ENCODE measurements around the gene GNL2. TPM values are rescaled to one million over a fixed set of nuclear protein-coding genes. Genes with fewer than 3 reads are reported as not detected.

Gene GNL2
- total and polyA plus RNA-seq, 10 of the 15 experiments (the other 5 are each of a cell fraction or from before 2014, with no cell fraction given): 64.2 to 167 (median 88.2) TPM

- TF ChIP-seq FOXM1 (IDR thresholded peaks at IDR 0.05; ENCODE audit: low read depth, low read length): no peak
Measured at GRCh38 chr1:37553598-37553926, 42.2 kb downstream of the GNL2 start (continued).

GRCh38 chr1:37549341-37549740, 46.4 kb downstream of the GNL2 start:
- Histone ChIP-seq H2AFZ (ENCODE audit: control insufficient read depth, low read depth, low read length) (no peak overlapping the region), H3K4me2 (ENCODE audit: control insufficient read depth, insufficient read depth) (no peak overlapping the region; the same call in 1 of the 2 replicates), H3K4me3 (no peak overlapping the region), H3K27ac (ENCODE audit: control insufficient read depth, insufficient read depth) (no peak overlapping the region), H3K4me1 (ENCODE audit: control insufficient read depth, insufficient read depth, low read length) (peaks cover 3% of the 10 kb centered on the region; the same call in 1 of the 2 replicates), H4K20me1 (ENCODE audit: control insufficient read depth, insufficient read depth) (no peaks in the 10 kb centered on the region), H3K9me3 (replicated peaks; ENCODE audit: control insufficient read depth, insufficient read depth, low read length) (no peaks in the 10 kb centered on the region; the same call in 2 of the 3 replicates), H3K36me3 (ENCODE audit: control insufficient read depth in 2 of 2, insufficient read depth in 2 of 2, low read length in 1 of 2) (peaks cover 6 to 15% of the 10 kb centered on the region in 2 experiments), H3K79me2 (ENCODE audit: control insufficient read depth, insufficient read depth, low read length) (peaks cover 18% of the 10 kb centered on the region), H3K27me3 (replicated peaks in 1 of 2; ENCODE audit: control insufficient read depth in 2 of 2, insufficient read depth in 2 of 2, low read length in 1 of 2) (no peaks in the 10 kb centered on the region), H3K9ac (ENCODE audit: control insufficient read depth, insufficient read depth, low read length) (no peak overlapping the region)
- intact Hi-C loops (cut with micrococcal nuclease; ENCODE audit: unreplicated experiment) (no loop called here), in situ Hi-C loops (cut with MboI) (no loop called here)
- WGBS (ENCODE audit: insufficient coverage, insufficient replicate concordance, low lambda C conversion rate, missing lambda C conversion rate): 95% methylated on average over 6 of the region's 6 CpGs
- no peak for TF ChIP-seq RAD21 (IDR thresholded peaks at IDR 0.05; ENCODE audit: insufficient read depth, low read depth, low read length)
- no peak for TF ChIP-seq EP300 (IDR thresholded peaks at IDR 0.05; ENCODE audit: borderline replicate concordance in 1 of 2, control insufficient read depth in 1 of 2, low read depth in 2 of 2, low read length in 2 of 2)
- no peak for TF ChIP-seq SMAD5 (IDR thresholded peaks at IDR 0.05; ENCODE audit: low read depth)
- no peak for TF ChIP-seq SMARCA5 (IDR thresholded peaks at IDR 0.05)
- ChIA-PET SMC1A (ENCODE audit: uncharacterized antibody, unreplicated experiment) (interaction anchor here (0.7 to 1.1 kb wide), 2 partner anchors 132 to 135 kb away, joined by 3 to 8 read pairs; no protein-coding TSS in a partner anchor), RAD21 (ENCODE audit: unreplicated experiment) (no interaction called here), CTCF (interaction anchor here (1.5 to 1.8 kb wide), 3 partner anchors 62 to 133 kb away, joined by 4 to 6 read pairs (median 5); no protein-coding TSS in a partner anchor), POLR2A (no interaction called here)
- ATAC-seq: no peak
- no TSS peak for BruUV-seq (replicated peaks)
- DNase-seq (ENCODE audit: low read depth, low spot score): no peak
- no peak for FAIRE-seq

- TF ChIP-seq PBX3 (IDR thresholded peaks at IDR 0.05; ENCODE audit: insufficient replicate concordance, low read depth, low read length): no peak
- no peak for TF ChIP-seq IRF4 (IDR thresholded peaks at IDR 0.05; ENCODE audit: low read depth, low read length)
- no peak for TF ChIP-seq SIX5 (IDR thresholded peaks at IDR 0.05; ENCODE audit: low read depth, low read length, severe bottlenecking)
- no peak for TF ChIP-seq IKZF2 (IDR thresholded peaks at IDR 0.05)
- no peak for TF ChIP-seq ASH2L (IDR thresholded peaks at IDR 0.05; ENCODE audit: borderline replicate concordance, low read depth)
- TF ChIP-seq NFYB (IDR thresholded peaks at IDR 0.05; ENCODE audit: insufficient read depth, low read depth, low read length): no peak
- no peak for TF ChIP-seq PML (IDR thresholded peaks at IDR 0.05; ENCODE audit: low read length)
- TF ChIP-seq JUND (IDR thresholded peaks at IDR 0.05; ENCODE audit: low read depth, low read length): no peak
- TF ChIP-seq WRNIP1 (IDR thresholded peaks at IDR 0.05; ENCODE audit: borderline replicate concordance, low read depth, low read length): no peak
- no peak for TF ChIP-seq MTA3 (IDR thresholded peaks at IDR 0.05; ENCODE audit: borderline replicate concordance, low read length)
- no peak for TF ChIP-seq NR2C1 (IDR thresholded peaks at IDR 0.05)
- no peak overlapping the region for H2AFZ ChIP-seq (ENCODE audit: control insufficient read depth, low read depth, low read length)
- 96% methylated on average over 5 of the region's 5 CpGs for WGBS (ENCODE audit: insufficient coverage, insufficient replicate concordance, low lambda C conversion rate, missing lambda C conversion rate)
- no peak for FAIRE-seq
- DNase-seq (ENCODE audit: low read depth, low spot score): no peak
- intact Hi-C loops (cut with micrococcal nuclease; ENCODE audit: unreplicated experiment): no loop called here
- ChIA-PET RAD21 (ENCODE audit: unreplicated experiment) (no interaction called here), CTCF (no interaction called here), SMC1A (ENCODE audit: uncharacterized antibody, unreplicated experiment) (no interaction called here), POLR2A (interaction anchor here (0.6 to 0.7 kb wide), 4 partner anchors 9 to 854 kb away, joined by 3 to 4 read pairs (median 4); partner anchors contain the start of gene SNIP1)
- no peak for ATAC-seq
- H4K20me1 ChIP-seq (ENCODE audit: control insufficient read depth, insufficient read depth): no peaks in the 10 kb centered on the region
- no peaks in the 10 kb centered on the region; the same call in 1 of the 2 replicates for H3K79me2 ChIP-seq (ENCODE audit: control insufficient read depth, insufficient read depth, low read length)
- H3K4me1 ChIP-seq (ENCODE audit: control insufficient read depth, insufficient read depth, low read length): no peaks in the 10 kb centered on the region; the same call in 1 of the 2 replicates
- H3K4me2 ChIP-seq (ENCODE audit: control insufficient read depth, insufficient read depth): no peak overlapping the region
- no TSS peak for BruUV-seq (replicated peaks)
- H3K36me3 ChIP-seq (ENCODE audit: control insufficient read depth in 2 of 2, insufficient read depth in 2 of 2, low read length in 1 of 2): peaks cover 6 to 23% of the 10 kb centered on the region in 2 experiments
- H3K27me3 ChIP-seq (replicated peaks in 1 of 2; ENCODE audit: control insufficient read depth in 2 of 2, insufficient read depth in 2 of 2, low read length in 1 of 2): no peaks in the 10 kb centered on the region
- in situ Hi-C loops (cut with MboI): no loop called here
- no peak overlapping the region for H3K9ac ChIP-seq (ENCODE audit: control insufficient read depth, insufficient read depth, low read length)
- no peaks in the 10 kb centered on the region for H3K9me3 ChIP-seq (replicated peaks; ENCODE audit: control insufficient read depth, insufficient read depth, low read length)
- no peak overlapping the region for H3K4me3 ChIP-seq
- no peak overlapping the region for H3K27ac ChIP-seq (ENCODE audit: control insufficient read depth, insufficient read depth)
Measured at GRCh38 chr1:37545019-37545418, 50.7 kb downstream of the GNL2 start.
